ENCODE data around the gene TJP1.
"Not testable (repeated sequence)": the region's sequence is repeated elsewhere in the genome, so short reads cannot be mapped to it uniquely, and the experiment has no call there.

TJP1 gene

DNA sequence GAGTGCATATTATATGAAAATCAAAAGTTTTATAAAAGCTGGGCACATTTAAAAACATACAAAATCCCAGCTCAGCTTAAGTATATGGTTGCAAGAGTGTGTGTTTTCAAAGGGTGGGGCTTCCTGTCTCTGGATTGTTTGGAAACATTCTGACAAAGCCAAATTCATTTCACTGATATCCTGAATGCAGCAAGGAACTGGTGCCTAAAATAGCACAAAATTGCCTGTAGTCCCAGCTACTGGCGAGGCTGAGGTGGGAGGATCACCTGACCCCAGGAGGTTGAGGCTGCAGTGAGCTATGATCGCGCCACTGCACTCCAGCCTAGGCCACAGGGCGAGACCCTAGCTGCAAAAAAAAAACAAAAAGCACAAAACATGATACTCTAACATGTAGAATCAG is 13.0 kb upstream of the TJP1 start:
- DNase-seq: no peak

DNA sequence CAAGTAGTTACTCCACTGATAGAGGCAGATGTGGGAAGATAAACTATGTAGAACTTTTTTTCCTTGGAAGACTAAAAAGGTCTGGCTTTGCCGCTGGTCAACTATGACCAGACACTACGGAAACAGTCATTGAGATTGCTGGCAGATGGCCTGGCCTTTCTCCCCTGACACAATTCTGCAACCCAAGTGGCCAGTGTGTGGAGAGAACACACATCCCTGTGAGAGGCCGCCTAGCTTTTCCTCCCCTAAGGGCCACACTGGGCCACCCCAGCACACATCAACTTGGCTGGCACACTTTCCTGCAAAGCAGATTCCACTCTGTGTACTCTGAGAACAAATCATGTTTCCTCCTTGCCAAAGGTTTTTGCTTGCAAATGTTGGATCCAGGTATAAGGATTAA is 10.4 kb upstream of the TJP1 start:
- DNase-seq: no peak

DNA sequence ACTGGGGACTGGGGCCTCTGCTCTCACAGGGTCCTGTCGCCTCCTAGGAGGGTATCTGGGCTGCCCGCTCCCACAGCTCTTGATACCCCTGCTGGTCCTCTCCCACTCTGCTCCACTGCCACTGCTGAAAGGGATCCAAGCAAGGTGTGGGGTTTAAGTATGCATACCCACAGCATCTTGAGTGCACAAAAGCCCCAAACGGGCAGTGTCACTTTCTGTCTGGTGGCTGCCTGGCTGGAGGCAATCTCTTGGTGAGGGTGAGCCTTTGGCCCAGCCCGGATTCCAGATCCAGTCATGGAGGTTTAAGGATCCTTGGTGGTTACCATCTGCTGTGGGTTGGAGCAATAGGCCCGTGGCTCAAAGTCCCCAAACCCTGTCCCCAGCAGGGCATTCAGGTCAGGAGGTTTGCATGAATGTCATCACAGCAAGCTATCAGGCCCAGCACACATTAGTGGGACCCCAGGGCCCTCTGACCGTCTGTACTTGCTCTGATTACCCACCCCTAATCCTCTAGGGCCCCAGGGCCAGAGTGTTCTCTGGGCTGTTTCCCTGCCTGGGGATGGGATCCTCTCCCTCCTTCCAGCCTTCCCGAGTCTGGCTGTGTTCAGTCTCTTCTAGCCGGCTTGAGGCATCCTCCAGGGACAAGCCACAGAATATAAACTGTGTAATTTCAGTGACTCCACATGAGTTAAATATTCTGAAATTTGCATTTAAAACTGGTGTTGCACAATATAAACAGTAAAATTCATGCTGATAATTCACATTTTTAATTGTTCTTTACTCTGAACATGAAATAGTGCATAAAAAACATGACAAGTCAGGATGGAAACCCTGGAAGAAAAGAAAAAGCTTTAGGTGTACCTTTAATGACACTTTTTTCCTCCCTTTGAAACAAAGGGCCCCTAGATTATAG is 4.9 kb upstream of the TJP1 start:
- no peak for DNase-seq

DNA sequence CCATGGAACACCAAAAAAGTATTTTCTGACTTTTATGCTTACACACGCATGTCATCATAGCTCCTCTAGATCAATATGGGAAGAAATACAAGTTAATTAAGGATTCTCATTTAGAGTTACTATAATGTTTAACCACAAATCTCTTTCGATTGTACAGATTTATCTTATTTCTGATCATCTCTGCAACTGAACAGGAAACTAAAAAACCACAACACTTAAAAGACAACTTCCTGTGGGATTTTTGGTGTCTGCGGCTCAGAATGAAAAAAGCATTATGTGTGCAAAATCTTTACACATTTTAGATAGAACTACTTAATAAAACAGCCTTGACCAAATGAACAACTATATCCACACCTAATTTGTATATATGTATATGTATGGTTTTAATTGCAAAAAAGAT is 3.0 kb upstream of the TJP1 start:
- DNase-seq: peak; percentile 38

DNA sequence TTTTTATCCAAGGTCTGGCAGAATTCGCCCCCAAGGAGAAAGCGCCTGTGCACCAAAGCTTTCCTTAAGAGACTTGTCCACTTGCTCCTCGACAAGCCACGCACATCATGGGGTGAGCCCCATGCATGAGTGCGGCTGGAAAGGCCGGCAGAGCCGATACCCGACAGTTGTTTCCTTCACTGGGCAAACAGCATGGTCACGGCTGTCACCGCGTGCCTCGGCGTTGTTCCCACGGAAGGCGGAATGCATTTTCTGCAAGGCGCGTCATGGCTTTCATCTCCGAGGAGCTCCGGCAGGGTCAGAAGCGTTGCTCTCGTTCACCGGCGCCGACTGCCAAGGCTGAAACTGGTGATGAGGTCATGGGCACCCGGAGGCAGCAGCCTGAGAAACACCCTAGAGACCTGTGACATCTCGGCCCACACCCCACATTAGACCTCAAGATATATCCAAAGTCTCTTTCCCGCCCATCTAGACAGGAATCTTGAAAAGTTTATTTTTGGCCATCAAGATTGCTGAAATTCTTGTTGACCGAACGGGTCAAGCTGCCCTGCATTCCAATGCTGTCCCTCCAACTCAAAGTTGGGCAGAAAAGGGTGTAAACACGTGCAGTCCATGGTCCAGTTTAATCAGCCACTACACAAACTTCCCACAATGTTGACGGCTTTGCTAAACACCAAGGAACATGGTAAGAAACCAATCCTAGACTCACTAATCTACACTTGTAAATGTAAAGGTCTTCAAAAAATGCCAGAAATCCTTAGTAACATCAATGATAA is 604 bp upstream of the TJP1 start:
- DNase-seq: no peak

DNA sequence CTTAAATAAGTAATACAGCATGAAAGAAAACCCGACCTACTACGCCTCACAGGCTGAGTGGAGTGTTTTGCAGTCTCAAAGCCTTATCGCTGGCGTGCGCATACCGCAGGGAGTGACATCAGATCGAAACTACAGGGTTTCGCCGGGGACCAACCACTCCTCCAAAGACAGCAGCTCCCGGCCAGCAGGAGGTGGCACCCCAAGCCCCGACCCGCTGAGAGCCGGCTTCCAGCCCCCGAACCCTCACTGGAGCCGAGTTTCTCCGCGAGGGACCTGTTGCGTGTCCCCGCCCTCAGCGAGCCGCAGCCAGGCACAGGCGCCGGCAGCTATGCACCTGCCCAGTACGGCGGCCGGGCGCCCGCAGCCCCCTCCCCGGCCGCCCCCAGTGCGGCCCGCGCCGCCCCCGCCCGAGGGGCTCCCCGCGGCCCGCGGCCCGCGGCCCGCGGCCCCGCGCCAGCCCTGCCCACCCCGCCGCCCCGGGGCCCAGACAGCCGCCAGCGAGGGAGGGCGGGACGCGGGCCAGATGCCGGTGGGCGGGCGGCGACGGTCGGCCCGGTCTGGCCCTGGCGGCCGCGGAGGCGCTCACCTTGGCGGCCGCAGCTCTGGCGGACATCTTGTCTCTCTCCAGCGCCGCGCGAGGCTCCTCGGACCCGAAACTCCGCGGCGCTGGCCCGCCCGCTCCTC is 710 bp downstream of the TJP1 start:
- no peak for DNase-seq

DNA sequence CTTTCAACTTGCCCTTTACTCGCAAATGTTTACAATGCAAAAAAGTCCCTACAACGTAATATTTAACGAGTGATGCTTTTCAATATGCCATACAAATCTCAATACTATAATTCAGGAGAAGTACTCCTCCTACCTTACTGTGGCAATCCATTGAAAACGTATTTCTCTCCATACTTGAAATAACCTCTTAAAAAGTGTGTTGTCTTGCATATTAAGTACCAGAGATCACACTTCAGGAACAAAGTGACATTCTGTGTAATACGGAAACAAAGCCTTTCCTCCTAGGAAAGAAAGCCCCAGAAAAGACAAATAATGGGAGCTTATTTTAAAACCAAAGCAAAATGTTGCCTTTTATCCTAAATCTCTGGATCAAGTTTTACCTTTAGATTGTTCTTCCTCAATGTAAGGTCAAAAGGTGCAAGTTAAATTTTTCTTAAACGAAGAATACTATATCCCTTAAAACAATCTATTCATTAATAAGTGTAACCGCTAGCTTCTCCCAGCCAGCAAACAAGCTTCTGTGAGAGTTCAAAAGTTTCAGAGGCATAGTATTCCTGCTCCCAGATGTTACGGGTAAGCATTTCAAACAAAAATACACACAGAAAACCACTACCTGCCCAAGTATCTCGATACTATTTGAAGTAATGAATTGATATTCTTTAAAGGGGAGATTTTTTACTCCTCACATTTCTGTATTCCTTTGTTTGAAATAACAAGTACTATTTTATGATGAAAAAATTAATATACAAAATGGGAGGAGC is 1.7 kb downstream of the TJP1 start:
- DNase-seq: no peak

DNA sequence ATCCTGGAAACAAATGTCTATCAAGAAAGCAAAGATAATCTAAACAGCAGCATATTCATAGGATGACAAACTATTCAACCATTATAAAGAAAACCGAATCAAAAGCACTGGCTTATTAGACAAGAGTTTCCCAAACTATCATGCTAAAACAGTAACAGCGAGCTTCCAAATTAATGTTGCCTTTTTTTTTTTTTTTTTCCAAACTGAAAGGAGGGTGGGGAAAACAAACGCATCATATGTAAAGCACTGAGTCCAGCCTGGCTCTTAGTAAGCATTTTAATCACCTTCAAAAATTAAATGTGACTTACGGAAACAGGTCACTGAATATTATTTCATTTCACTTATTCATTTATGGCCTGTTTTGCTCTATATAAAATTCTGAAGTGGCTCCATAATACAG is 2.3 kb downstream of the TJP1 start:
- no peak for DNase-seq

DNA sequence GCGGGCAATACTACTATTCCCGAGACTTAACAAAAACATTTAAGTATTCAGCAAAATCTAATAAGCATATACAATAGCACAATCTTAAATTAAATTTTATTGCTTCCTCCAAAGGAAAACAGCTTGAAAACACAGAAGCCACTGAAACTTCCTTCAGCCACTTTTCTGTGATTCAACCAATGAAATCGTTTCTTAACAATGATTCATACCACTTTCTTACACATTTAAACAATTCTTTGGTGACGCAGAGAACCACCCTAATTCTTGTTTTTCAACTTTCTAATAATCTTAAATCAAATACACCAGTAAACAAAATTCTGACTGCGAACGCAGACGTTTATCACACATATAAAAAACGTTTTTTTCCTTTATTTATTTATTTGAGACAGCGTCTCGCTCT is 4.1 kb downstream of the TJP1 start:
- no peak for DNase-seq

DNA sequence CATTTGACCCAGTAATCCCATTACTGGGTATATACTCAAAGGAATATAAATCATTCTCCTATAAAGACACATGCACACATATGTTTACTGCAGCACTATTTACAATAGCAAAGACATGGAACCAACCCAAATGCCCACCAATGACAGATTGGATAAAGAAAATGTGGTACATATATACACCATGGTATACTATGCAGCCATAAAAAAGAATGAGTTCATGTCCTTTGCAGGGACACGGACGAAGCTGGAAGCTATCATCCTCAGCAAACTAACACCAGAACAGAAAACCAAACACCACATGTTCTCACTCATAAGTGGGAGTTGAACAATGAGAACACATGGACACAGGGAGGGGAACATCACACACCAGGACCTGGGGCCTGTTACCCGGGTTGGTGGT is 4.8 kb downstream of the TJP1 start:
- not testable (repeated sequence) for DNase-seq

DNA sequence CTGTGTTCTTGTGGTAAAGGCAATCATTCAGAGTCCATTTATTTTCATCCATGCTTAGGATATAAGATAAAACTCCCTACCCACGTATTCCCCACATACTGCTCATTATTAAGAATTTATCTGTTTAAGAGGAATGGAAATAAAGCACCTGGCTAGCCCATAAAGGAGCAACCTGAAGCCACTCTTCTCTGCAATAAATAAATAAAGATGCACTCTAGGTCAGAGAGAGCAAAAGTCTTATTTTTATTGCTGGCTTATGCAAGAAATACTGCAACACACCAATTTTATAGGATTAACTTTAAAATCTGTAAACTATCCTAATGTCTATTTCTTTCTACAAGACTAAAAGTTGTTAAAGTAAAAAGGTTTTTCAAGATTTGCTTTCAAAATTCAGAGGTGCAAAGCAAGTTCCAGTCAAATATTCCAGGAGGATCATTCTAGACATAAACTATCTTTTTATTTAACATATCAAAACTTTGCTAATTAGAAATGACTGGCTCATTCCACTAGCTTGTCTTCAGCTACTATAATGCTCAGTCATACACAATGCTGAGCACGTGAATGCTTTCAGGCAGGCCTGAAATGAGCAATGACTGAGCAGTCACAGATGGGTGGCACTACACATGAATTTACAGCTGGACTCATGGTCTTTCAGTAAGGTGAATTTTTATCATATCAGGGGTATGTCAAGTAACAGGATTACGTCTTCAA is 7.1 kb downstream of the TJP1 start:
- DNase-seq: no peak

DNA sequence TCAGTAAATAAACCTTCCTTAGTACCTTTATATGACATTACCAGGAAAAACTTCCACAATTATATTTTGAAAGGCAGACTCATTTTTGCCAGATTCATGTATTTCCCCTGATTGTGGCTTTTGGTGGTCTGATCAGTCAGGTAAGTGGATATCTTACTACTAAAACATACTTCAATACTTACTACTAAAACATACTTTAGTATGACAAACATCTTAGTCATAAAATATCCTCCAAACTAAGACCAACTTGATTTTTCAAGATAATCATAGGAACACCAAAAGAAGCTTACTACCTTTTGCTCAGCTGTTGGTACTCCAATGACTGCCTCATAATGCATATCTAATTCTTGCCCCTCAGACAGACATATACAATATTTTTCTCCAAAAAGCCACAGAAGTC is 9.3 kb downstream of the TJP1 start:
- no peak for DNase-seq

DNA sequence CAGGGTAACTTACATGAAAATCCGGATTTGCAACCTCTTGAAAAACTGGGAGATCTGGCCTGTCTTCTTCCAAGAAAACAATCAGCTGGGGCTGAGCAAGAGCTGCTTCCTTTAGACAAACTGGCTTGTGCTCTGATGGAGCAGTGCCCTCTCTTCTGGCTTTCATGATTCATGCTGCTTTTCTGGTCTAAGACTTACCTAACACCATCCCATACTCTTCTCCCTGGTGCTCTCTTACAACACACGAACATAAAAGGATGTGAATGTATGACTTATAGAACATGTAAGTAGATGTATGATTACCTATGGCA is 9.9 kb downstream of the TJP1 start:
- no peak for DNase-seq

DNA sequence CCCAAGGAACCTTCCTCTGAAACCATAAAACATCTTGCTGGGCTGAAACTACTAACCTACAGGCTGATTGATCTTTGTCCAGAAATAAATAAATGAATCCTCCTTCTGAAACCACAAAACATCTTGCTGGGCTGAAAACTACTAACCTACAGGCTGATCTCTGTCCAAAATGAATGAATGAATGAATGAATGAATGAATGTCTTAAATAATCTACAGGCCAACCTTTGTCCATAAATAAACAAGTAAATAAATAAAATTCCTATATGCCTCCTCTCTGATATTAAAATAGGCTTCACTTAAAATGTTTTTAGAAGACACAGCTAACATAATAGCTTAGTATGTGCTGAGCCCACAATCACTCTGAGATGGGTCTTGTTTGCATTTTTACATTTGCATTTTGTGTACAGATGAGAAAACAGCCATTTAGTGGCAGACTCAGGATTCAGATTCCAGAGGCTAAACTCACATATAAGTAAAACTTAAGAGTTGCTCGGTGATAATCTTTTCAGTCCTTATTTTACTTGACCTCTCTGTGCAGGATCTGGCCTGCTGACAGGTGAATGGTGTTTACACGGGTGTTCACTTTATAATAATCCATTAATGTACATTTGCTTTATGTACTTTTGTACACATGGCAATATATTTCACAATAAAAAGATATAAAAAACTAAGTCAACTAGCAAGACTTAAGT is 10.4 kb downstream of the TJP1 start:
- DNase-seq: no peak

DNA sequence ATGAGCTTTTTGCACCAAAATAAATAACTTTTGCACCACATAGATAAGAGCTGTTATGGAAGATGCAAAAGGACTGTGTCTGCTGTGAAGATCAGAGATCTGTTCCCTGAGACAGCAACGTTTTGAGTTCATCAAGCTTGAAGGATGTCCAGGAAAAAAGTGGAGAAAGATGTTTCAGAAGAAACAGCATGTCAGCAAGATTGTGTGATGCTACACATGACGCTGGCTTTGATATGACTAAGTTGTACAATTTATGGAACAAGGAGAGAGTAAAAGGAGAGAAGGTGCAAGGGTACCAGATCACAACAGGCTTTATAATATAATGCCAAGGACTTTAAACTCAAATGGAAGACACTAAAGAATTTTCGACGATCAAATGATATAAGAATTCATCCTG is 16.6 kb downstream of the TJP1 start:
- DNase-seq: no peak

DNA sequence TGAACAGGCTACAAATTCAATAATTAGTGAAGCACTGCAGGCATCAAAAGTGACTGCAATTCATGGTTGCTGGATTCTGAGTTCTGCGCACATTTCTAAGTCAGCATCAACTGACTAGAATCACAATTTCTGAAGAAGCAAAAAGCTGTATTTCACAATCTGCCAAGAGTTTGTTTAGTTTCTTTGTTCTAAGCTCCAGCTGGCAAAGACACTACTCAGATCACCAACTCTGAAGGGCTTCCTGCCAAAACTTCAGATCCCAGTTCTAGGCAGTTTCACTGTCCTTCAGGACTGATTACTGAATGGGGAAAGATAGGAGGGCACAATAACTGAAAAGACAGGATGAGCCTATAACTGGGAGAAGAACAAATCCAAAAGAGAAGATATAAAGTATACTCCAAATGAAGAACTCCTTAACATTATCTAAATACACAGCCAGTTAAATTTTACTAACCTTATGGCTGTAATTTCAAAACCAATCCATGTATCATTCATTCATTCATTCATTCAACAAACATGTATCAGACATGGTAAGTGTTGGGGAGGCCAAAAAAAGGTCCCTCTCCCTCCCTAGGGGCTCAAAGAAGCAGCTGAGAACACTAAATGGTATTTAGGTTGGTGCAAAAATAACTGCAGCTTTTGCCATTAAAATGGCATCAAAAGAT is 17.1 kb downstream of the TJP1 start:
- no peak for DNase-seq

DNA sequence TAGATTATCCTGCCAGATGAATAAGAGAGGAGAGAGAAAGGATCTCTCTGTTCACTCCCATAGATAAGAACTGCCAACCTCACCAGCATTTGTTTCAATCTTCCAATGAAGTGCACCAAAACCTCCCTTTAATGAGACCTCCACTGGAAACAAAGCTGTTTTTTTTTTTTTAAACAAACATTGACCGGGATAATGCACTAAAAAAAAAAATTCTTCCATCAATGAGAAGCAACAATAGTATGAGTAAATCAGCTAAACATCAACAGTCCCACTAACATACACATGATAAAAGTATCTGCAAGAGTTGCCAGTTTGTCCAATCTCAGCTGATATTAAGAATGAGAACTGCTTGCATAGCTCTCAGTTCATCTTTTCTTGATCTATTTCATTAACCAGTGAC is 19.9 kb downstream of the TJP1 start:
- DNase-seq: no peak

DNA sequence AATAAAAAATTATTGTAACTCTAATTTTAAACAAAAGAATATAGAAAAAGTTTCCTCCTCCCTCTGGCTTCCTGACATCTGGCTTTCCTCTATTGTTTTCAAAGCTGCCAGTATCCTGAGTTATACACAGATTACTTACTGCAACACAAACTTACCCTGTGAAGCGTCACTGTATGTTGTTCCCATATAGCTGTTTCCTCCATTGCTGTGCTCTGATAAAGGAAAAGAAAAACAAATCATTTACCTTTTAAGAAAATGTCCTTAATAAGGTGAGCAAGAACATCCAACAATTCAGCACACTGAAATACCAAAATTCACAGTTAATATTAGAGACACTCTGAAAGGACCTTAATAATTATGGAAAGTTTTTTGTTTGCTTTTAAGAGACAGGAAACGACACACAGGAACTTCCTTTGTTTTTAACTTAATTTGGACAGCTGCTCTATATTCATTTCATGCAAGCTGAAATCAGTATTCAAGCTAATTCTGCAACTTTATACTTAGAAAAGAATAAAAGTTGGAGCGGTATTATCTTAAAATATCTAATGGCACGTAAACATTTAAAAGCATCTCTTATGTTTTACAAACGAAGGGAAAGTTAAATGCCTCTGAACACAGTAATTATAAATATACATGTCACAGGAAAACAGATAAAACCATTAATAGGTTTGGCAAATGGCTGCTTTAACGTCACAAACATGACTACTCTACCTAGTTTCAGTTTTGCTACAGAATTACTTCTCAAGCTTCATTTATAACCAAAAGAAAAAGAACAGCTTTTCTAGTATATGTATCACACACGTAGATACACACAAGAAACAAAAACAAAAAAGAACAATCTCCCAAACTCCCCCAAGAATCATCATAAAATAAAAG is 21.5 kb downstream of the TJP1 start:
- no peak for DNase-seq

DNA sequence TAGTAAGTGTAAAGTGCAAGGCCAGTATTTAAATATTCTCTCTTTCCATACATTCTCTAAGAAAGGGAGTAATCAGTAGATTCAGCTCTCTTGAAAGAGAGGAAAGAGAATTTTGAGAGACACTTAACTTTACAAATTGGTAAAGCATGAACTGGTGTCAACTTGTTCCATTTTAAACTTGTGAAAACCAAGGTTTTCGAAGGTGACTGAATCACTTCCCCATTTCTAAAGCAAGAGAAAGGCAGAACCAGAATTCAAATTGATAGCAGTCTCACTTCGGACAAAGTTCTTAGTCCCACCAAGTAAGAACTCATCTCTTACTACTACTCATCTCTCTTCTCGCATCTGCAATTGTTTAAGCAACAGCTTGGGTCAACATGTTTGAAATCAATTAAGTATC is 22.4 kb downstream of the TJP1 start:
- DNase-seq: no peak

DNA sequence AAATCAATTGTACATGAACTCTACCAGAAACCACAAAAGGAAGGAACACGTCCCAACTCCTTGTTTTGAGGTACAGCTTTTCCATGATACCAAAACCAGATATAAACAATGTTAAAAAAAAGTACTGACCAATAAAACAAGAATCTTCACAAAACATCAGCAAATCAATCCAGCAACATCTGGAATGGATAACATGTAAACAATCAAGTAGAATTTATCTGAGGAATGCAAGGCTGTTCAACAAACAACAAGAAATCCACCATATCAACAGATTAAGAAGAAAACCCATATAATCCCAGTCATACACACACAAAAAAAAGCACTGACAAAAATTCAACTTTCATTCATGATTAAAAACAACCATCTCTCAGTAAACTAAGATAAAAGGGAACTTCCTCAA is 26.7 kb downstream of the TJP1 start:
- DNase-seq: no peak

Data from CD4-positive, alpha-beta T cell treated with Interleukin-4 for 4 hours (primary cell).